HG03457 (cell line): ENCODE measurements around the gene SCUBE2.

Experiments used
- ATAC-seq: cut with Tn5 transposase; IDR thresholded peaks from one replicate; pipeline ENCODE4 v1.9.1; 2021; ENCODE audit warnings: moderate number of reproducible peaks; ENCODE audit not compliant: unreplicated experiment

The SCUBE2 gene

DNA sequence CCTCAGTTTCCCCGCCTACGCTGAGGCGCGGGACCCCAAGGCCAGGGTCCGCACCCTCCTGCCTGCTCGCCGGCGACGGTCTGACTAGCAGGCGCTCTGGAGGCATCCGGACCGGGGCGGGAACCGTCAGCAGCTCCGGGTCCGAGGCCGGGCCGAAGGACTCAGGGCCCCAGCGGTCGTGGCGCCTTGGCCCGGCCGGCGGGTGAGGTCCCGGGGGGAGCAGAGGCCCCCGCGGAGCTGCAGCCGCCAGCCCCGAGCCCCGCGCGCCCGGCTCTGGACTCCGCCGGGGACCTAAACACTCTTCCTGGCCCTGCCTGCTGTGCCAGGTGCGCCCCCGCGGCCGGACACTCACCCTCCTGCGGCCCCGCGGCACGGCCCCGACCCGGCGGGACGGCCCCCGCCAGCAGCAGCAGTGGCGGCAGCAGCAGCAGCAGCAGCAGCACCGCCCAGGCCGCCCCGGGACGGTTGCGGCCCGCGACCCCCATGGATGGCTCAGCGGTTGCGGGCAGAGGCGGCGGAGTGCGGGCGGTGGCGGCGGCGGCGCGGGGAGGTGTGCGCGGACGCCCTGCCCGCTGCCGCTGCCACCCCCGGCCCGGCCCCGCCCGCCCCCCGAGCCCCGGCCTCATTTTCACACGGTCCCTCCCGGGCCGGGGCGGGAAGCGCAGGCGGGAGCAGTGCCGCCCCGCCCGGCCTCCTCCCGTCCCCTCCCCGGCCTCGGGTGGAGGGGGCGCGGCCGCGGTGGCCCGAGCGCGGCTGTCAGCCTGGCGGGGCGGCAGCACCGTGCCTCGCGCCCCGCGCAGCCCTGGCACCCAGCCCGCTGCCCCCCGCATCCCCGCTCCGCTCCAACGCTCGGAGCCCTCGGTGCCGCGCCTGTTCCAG is at the start of gene SCUBE2:
Gene SCUBE2, minus strand, starts transcription at position 556 of the 879 bp plus-strand sequence. Its CDS starts 71 bp downstream, at position 485.
- ATAC-seq: no peak

DNA sequence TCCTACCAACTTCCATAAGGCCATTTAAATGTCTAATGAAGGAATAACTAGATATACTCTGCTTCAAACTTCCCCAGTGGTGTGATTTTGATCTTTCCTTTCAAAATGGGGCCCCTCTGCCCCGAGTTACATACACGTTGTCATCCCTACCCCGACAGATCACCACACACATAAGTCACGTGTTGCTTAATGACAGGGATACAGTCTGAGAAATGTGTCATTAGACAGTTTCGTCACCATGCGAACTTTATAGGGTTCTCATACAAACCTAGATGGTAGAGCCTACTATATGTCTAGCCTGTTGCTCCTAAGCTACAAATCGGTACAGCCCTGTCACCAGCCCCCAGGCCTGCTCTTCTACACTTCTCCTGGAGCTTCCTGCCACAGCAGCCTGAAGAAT is 49.8 kb upstream of the SCUBE2 start:
- ATAC-seq: no peak

DNA sequence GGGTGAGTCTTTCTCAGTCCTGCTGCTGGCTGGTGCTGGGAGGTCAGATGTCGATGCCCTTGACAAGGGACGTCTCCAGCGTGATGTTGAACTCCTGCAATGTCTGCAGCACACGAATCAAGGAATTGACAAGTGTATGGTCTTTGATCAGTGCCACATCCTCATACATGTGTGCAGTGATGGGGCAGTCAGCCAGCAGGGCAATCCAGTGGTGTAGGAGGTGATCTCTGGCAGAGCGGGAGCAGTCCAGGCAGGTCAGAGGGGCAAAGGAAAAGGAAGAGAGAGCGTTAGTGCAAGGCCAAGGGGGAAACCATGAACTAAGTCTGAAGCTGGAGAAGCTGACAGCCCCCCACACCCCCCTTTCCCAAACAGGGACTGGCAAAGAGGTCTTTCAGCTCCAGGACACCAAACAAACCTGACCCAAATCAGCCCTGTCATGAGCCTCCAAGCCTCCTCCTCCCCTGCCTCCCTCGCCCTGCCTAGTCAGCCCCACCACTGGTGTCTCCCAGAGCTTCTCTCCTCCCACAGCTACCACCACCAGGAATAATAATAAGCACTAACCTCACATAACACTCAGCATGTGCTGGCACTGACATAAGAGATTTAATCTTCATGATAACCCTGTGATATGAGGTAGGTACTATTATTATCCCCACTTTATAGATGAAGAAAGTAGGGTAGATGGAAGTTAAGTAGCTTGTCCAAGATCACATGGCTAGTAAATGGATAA is 48.4 kb upstream of the SCUBE2 start:
- ATAC-seq: no peak

GRCh38 chr11:9138612-9139579 is 47.5 kb upstream of the SCUBE2 start:
- ATAC-seq: no peak

- no peak for ATAC-seq
Observed at GRCh38 chr11:9138133-9138453, 46.7 kb upstream of the SCUBE2 start.

GRCh38 chr11:9137293-9138132 is 46.1 kb upstream of the SCUBE2 start:
- no peak for ATAC-seq

GRCh38 chr11:9136741-9137140 is 45.3 kb upstream of the SCUBE2 start:
- ATAC-seq: no peak

GRCh38 chr11:9133956-9134355 is 42.6 kb upstream of the SCUBE2 start:
- ATAC-seq: no peak

GRCh38 chr11:9132203-9132878 is 40.9 kb upstream of the SCUBE2 start:
- no peak for ATAC-seq

DNA sequence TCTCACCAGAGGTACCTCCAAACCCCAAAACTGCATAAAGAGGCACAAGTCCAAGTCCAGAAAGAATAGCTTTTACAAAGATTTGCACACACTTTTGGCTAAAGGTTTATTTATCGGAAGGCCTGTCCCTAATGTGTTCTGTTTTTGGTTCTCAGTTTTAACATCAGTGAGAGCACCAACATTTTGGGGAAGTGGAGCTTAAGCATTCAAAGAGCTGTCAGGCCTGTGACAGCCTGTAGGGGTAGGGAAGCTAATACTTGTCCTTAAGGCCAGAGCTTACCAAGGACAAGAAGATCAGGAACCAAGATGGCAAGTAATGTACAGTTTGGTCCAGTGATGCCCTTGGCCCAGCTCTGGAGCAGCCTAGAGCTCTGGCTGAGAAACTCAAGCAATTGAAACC is 38.9 kb upstream of the SCUBE2 start:
- ATAC-seq: no peak

DNA sequence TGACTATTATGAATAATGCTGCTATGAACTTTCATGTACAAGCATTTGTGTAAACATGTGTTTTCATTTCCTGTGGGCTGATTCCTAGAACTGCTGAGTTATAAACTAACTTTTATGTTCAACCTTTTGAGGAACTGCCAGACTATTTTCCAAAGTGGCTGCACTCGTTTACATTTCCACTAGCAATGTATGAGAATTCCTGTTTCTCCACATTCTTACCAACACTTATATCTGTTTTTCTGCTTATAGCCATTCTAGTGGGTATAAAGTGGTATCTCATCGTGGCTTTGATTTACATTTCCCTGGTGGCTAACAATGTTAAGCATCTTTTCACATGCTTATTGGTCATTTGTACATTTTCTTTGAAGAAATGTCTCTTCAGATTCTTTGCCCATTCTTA is 35.2 kb upstream of the SCUBE2 start:
- no peak for ATAC-seq

DNA sequence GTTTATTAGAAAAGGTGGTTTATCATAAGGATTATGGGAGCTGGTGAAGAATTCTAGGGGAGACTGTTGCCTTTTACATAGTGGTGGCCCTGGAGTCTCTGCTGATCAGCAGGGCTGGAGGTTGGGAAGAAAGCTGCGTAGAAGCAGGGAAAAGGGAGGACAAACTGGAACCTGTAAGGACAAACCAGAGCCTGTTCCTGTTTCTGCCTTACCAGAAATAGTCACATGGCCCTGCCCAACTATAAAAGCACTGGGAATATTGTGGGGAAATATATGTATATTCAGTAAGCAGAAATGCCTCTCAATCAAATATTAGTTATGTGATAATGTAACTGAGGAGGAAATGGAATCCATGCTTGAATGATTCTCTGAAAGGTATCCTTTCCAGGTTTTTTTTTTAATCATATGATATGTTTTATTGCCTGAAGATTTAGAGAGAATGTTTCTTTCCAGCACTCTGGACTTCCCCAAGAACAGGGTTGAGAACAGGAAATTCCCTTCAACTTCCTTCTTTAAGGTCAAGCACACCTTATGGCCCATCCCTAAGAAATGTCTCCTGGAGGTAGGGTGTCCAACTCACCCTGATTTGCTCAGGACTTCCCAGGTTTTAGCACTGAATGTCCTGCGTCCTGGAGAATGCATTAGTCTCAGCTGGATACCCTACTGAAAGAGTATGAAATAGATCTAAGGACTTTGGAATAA is 33.9 kb upstream of the SCUBE2 start:
- ATAC-seq: no peak

DNA sequence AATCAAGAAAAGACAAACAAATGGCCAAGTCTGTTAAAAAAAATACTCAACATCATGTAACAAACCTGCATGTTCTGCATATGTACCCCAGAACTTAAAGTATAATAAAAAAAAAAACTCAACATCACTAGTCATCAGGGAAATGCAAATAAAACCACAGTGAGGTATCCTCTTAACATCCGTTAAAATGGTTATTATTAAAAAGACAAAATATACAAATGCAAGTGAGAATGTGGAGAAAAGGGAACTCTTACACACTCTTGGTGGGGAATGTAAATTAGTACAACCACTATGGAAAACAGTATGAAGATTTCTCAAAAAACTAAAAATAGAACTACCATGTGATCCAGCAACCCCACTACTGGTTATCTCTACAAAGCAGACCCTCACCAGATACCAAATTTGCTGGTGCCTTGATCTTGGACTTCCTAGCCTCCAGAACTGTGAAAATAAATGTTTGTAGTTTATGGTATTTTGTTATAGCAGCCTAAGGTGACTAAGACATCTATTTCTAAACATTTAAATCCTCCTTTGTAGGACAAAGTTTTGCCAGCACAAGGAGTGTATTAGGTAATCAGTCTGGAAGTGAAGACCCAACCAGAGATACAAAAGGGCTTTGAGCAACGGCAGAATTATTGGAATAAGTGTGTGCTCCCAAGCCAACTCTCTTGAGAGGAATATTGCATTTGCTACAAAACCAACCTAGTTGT is 32.4 kb upstream of the SCUBE2 start:
- ATAC-seq: no peak

GRCh38 chr11:9121469-9121796 is 30.0 kb upstream of the SCUBE2 start:
- no peak for ATAC-seq

GRCh38 chr11:9120664-9121468 is 29.5 kb upstream of the SCUBE2 start:
- no peak for ATAC-seq

GRCh38 chr11:9118277-9118676 is 26.9 kb upstream of the SCUBE2 start:
- no peak for ATAC-seq

GRCh38 chr11:9112075-9112474 is 20.7 kb upstream of the SCUBE2 start:
- ATAC-seq: no peak
